K562 (cell line): ENCODE results near the gene ISG20. TPM values are rescaled to one million over a fixed set of nuclear protein-coding genes. Genes with fewer than 3 reads are reported as not detected.

ENCODE experiments used
- C11orf30 ChIP-seq: fragments of 450-650 bp; IDR thresholded peaks from 2 replicates; pipeline ENCODE4 v1.6.1; 2016; ENCODE audit warnings: low read depth, mild to moderate bottlenecking
- CBFA2T3 ChIP-seq: fragments of 450-650 bp; IDR thresholded peaks from 2 replicates; pipeline ENCODE4 v1.6.1; 2017
- CBX3 ChIP-seq, 2 experiments: IDR thresholded peaks; 1 replicate in 1 of 2; 2 replicates in 1 of 2; pipeline ENCODE4 v1.6.1; 2012; ENCODE audit warnings: inconsistent platforms in 2 of 2, low read length in 2 of 2, borderline replicate concordance in 1 of 2, control low read depth in 1 of 2
- CEBPB ChIP-seq: fragments of 450-650 bp; IDR thresholded peaks from 2 replicates; pipeline ENCODE4 v1.6.1; 2016; ENCODE audit warnings: missing genetic modification characterization, missing compliant biosample characterization
- DMBX1 ChIP-seq: fragments of 250-450 bp; sonication (Bioruptor Pico); IDR thresholded peaks from 2 replicates; pipeline ENCODE4 v1.8.0; 2022; ENCODE audit warnings: inconsistent platforms, mild to moderate bottlenecking, moderate library complexity, borderline replicate concordance
- E2F3 ChIP-seq: fragments of 250-450 bp; sonication (Bioruptor Pico); IDR thresholded peaks from 2 replicates; pipeline ENCODE4 v1.4.0; 2020; ENCODE audit warnings: mild to moderate bottlenecking
- E2F5 ChIP-seq: sonication (generic); formaldehyde crosslinking; IDR thresholded peaks from 2 replicates; pipeline ENCODE4 v1.8.0; 2022; ENCODE audit warnings: mild to moderate bottlenecking, missing genetic modification reagents
- JUNB ChIP-seq: fragments of 450-650 bp; formaldehyde crosslinking; conservative IDR thresholded peaks from 2 replicates; pipeline ENCODE4 v1.4.0; 2020; ENCODE audit warnings: mild to moderate bottlenecking
- KHSRP ChIP-seq: fragments of 450-650 bp; IDR thresholded peaks from 2 replicates; pipeline ENCODE4 v1.6.1; 2017
- MTA2 ChIP-seq: fragments of 450-650 bp; IDR thresholded peaks from 2 replicates; pipeline ENCODE4 v1.6.1; 2016; ENCODE audit warnings: low read depth
- NR4A1 ChIP-seq, 2 experiments: fragments of 250-450 bp in 1 of 2; fragments of 450-650 bp in 1 of 2; sonication (Bioruptor Pico) in 1 of 2; IDR thresholded peaks; 2 replicates each; pipeline versions ENCODE4 v1.4.0 to v1.6.1; 2016 to 2020; ENCODE audit warnings: mild to moderate bottlenecking in 2 of 2, missing compliant biosample characterization in 1 of 2, missing genetic modification characterization in 1 of 2, moderate library complexity in 1 of 2
- POLR2G ChIP-seq: fragments of 200-400 bp; formaldehyde crosslinking; IDR thresholded peaks from 2 replicates; pipeline ENCODE4 v1.6.1; 2017; ENCODE audit warnings: low read depth, mild to moderate bottlenecking, antibody characterized with exemption, low read length, moderate library complexity
- SMAD4 ChIP-seq: fragments of 250-450 bp; sonication (Bioruptor Pico); conservative IDR thresholded peaks from 2 replicates; pipeline ENCODE4 v1.8.0; 2021; ENCODE audit warnings: inconsistent platforms, mild to moderate bottlenecking, moderate library complexity
- SMARCE1 ChIP-seq: fragments of 450-650 bp; IDR thresholded peaks from 2 replicates; pipeline ENCODE4 v1.7.1; 2016; ENCODE audit warnings: mild to moderate bottlenecking
- SRSF9 ChIP-seq: fragments of 200-400 bp; formaldehyde crosslinking; IDR thresholded peaks from 2 replicates; pipeline ENCODE4 v1.6.1; 2017; ENCODE audit warnings: low read depth, low read length, borderline replicate concordance
- TRIM24 ChIP-seq, 2 experiments: fragments of 450-650 bp; IDR thresholded peaks; 2 replicates each; pipeline ENCODE4 v1.6.1; 2016
- ZFX ChIP-seq: sonication (generic); formaldehyde crosslinking; IDR thresholded peaks from 2 replicates; pipeline ENCODE4 v1.8.0; 2022; ENCODE audit warnings: mild to moderate bottlenecking, missing genetic modification reagents, moderate library complexity
- polyA plus RNA-seq, 8 experiments: library from polyadenylated mRNA; depleted of rRNA in 4 of 8; stranded (reverse) in 5 of 8; unstranded in 3 of 8; fragments of >200 nt; fragmentation: Nextera tagmentation in 2 of 8; fragmentation: Illumina TruSeq in 1 of 8; extraction: Ambion mirVana in 2 of 8; extraction: Trizol in 1 of 8; gene quantifications; 2 replicates each; pipeline versions ENCODE4 v1.2.1 to v1.2.3, GENCODE V29; 2011 to 2014; ENCODE audit warnings: inconsistent platforms in 1 of 8, missing spikeins in 1 of 8
- total RNA-seq, 7 experiments: library from RNA; depleted of rRNA in 6 of 7; stranded (reverse); fragments of >200 nt in 6 of 7; fragmentation: Illumina TruSeq in 2 of 7; extraction: Trizol in 2 of 7; gene quantifications; 2 replicates each; pipeline versions ENCODE4 v1.2.1 to v1.2.3, GENCODE V29; 2011 to 2021; ENCODE audit warnings: low replicate concordance in 1 of 7
- TF ChIP-seq, protein P1 (sequence below): fragments of 450-650 bp; formaldehyde crosslinking; IDR thresholded peaks from 2 replicates; pipeline ENCODE4 v1.4.0; 2022; ENCODE audit warnings: missing genetic modification characterization
- TF ChIP-seq, protein P2 (sequence below): sonication (generic); formaldehyde crosslinking; IDR thresholded peaks from 2 replicates; pipeline ENCODE4 v1.8.0; 2022; ENCODE audit warnings: mild to moderate bottlenecking, missing genetic modification reagents
- TF ChIP-seq, protein P3 (sequence below): fragments of 450-650 bp; IDR thresholded peaks from 2 replicates; pipeline ENCODE4 v1.6.1; 2016; ENCODE audit warnings: borderline replicate concordance

ISG20 gene
- total and polyA plus RNA-seq, 9 of the 15 experiments (the other 6 are each of a cell fraction or from before 2014, with no cell fraction given), result 0.06 to 2.1 (median 1.00) TPM

- TF ChIP-seq KHSRP (peak; percentile 36; the same call in 1 of the 2 replicates), POLR2G (peak; percentile 90), E2F3 (CRISPR knock-in tag) (peak; percentile 30; the same call in 1 of the 2 replicates), CEBPB (tag) (peak; percentile 99), SMARCE1 (peak; percentile 88; the same call in 1 of the 2 replicates), CBFA2T3 (peak; percentile 93), SRSF9 (no peak), NR4A1 (CRISPR knock-in tag; IDR thresholded peaks at IDR 0.05) (no peak), NR4A1 (tag; IDR thresholded peaks at IDR 0.05) (peak; percentile 58; the same call in 1 of the 2 replicates), C11orf30 (peak; percentile 36; the same call in 1 of the 2 replicates), ZFX (CRISPR knock-in tag) (peak; percentile 85), CBX3 (IDR thresholded peaks at IDR 0.05; ENCODE audit: borderline replicate concordance in 1 of 2, low read length in 2 of 2) (peak in 1 of 2 experiments; percentile 70; a peak in 1 of 3 replicates), E2F5 (CRISPR knock-in tag) (no peak), MTA2 (peak; percentile 62; the same call in 1 of the 2 replicates), TRIM24 (IDR thresholded peaks at IDR 0.05) (peak; percentile 87 to 90), JUNB (CRISPR knock-in tag) (peak; percentile 63), SMAD4 (peak; percentile 71), DMBX1 (CRISPR knock-in tag) (no peak; the same call in 1 of the 2 replicates)
- TF ChIP-seq, protein P1, sequence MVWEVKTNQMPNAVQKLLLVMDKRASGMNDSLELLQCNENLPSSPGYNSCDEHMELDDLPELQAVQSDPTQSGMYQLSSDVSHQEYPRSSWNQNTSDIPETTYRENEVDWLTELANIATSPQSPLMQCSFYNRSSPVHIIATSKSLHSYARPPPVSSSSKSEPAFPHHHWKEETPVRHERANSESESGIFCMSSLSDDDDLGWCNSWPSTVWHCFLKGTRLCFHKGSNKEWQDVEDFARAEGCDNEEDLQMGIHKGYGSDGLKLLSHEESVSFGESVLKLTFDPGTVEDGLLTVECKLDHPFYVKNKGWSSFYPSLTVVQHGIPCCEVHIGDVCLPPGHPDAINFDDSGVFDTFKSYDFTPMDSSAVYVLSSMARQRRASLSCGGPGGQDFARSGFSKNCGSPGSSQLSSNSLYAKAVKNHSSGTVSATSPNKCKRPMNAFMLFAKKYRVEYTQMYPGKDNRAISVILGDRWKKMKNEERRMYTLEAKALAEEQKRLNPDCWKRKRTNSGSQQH (CRISPR knock-in tag), result no peak
- TF ChIP-seq, protein P2, sequence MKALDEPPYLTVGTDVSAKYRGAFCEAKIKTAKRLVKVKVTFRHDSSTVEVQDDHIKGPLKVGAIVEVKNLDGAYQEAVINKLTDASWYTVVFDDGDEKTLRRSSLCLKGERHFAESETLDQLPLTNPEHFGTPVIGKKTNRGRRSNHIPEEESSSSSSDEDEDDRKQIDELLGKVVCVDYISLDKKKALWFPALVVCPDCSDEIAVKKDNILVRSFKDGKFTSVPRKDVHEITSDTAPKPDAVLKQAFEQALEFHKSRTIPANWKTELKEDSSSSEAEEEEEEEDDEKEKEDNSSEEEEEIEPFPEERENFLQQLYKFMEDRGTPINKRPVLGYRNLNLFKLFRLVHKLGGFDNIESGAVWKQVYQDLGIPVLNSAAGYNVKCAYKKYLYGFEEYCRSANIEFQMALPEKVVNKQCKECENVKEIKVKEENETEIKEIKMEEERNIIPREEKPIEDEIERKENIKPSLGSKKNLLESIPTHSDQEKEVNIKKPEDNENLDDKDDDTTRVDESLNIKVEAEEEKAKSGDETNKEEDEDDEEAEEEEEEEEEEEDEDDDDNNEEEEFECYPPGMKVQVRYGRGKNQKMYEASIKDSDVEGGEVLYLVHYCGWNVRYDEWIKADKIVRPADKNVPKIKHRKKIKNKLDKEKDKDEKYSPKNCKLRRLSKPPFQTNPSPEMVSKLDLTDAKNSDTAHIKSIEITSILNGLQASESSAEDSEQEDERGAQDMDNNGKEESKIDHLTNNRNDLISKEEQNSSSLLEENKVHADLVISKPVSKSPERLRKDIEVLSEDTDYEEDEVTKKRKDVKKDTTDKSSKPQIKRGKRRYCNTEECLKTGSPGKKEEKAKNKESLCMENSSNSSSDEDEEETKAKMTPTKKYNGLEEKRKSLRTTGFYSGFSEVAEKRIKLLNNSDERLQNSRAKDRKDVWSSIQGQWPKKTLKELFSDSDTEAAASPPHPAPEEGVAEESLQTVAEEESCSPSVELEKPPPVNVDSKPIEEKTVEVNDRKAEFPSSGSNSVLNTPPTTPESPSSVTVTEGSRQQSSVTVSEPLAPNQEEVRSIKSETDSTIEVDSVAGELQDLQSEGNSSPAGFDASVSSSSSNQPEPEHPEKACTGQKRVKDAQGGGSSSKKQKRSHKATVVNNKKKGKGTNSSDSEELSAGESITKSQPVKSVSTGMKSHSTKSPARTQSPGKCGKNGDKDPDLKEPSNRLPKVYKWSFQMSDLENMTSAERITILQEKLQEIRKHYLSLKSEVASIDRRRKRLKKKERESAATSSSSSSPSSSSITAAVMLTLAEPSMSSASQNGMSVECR, result peak; percentile 96
- TF ChIP-seq, protein P3, sequence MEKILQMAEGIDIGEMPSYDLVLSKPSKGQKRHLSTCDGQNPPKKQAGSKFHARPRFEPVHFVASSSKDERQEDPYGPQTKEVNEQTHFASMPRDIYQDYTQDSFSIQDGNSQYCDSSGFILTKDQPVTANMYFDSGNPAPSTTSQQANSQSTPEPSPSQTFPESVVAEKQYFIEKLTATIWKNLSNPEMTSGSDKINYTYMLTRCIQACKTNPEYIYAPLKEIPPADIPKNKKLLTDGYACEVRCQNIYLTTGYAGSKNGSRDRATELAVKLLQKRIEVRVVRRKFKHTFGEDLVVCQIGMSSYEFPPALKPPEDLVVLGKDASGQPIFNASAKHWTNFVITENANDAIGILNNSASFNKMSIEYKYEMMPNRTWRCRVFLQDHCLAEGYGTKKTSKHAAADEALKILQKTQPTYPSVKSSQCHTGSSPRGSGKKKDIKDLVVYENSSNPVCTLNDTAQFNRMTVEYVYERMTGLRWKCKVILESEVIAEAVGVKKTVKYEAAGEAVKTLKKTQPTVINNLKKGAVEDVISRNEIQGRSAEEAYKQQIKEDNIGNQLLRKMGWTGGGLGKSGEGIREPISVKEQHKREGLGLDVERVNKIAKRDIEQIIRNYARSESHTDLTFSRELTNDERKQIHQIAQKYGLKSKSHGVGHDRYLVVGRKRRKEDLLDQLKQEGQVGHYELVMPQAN, result peak; percentile 61; the same call in 1 of the 2 replicates
Observed at GRCh38 chr15:88638626-88639372, at the start of gene ISG20 (continued).
